ENCODE results near the gene HEXIM1. TPM values are rescaled to one million over a fixed set of nuclear protein-coding genes. Genes with fewer than 3 reads are reported as not detected.

HEXIM1 gene
- total RNA-seq = 6.6 and 6.7 TPM in 2 replicates

GRCh38 chr17:45148183-45149036 is at the start of gene HEXIM1:
TSS of gene HEXIM1 (plus strand) at chr17:45148475. CDS start at chr17:45149191, 716 bp downstream.

GRCh38 chr17:45132320-45132571 is 16.0 kb upstream of the HEXIM1 start, which contains the start of gene PLCD3:
TSS of gene PLCD3 (minus strand) at chr17:45132515. CDS start at chr17:45132410, 105 bp downstream.

GRCh38 chr17:45135192-45135977 is 12.9 kb upstream of the HEXIM1 start, which contains the start of gene ACBD4:
TSS of gene ACBD4 (plus strand) at chr17:45135687. CDS start at chr17:45136145, 458 bp downstream.

GRCh38 chr17:45161288-45162024 is 13.2 kb downstream of the HEXIM1 start, which contains the start of gene HEXIM2:
TSS of gene HEXIM2 (plus strand) at chr17:45161875. CDS start at chr17:45162794, 919 bp downstream.

Other genes starting within 250 kb of the HEXIM1 start
- 58.0 and 87.7 TPM in 2 replicates for gene EFTUD2, start 249.0 kb upstream of the HEXIM1 start, total RNA-seq
- not detected in 2 replicates for gene GFAP, start 233.0 kb upstream of the HEXIM1 start, total RNA-seq
- 0.24 TPM in 1 of 2 replicates, not detected in the other for gene KIF18B, start 200.7 kb upstream of the HEXIM1 start, total RNA-seq
- gene C1QL1, start 180.2 kb upstream of the HEXIM1 start, total RNA-seq = not detected in 2 replicates
- gene DCAKD, start 96.8 kb upstream of the HEXIM1 start, total RNA-seq = 37.8 and 43.9 TPM in 2 replicates
- 56.7 and 65.1 TPM in 2 replicates for gene NMT1, start 87.2 kb upstream of the HEXIM1 start, total RNA-seq
- gene PLCD3, start 16.0 kb upstream of the HEXIM1 start, total RNA-seq = 68.0 and 144 TPM in 2 replicates
- 4.1 and 5.3 TPM in 2 replicates for gene ACBD4, start 12.8 kb upstream of the HEXIM1 start, total RNA-seq
- 4.1 and 7.9 TPM in 2 replicates for gene HEXIM2, start 13.4 kb downstream of the HEXIM1 start, total RNA-seq
- 0.85 and 6.0 TPM in 2 replicates for gene FMNL1, start 73.4 kb downstream of the HEXIM1 start, total RNA-seq
- not detected in 2 replicates for gene SPATA32, start 113.6 kb downstream of the HEXIM1 start, total RNA-seq
- gene MAP3K14, start 168.5 kb downstream of the HEXIM1 start, total RNA-seq = 1.4 and 1.5 TPM in 2 replicates